ENCODE data around the gene SIM2.

SIM2 gene

GRCh38 chr21:36710729-36711048, 11.8 kb downstream of the SIM2 start:
- Histone ChIP-seq H3K79me2 (ENCODE audit: low read length) (no peaks in the 10 kb centered on the region), H3K9me3 (ENCODE audit: insufficient read depth, low read length) (no peaks in the 10 kb centered on the region), H3K27me3 (ENCODE audit: low read depth, low read length) (peaks cover 24% of the 10 kb centered on the region), H3K4me1 (ENCODE audit: low read length) (no peaks in the 10 kb centered on the region), H4K20me1 (ENCODE audit: insufficient read depth, low read length) (no peaks in the 10 kb centered on the region), H3K9ac (ENCODE audit: low read length) (no peak overlapping the region), H3K4me2 (ENCODE audit: low read length) (no peak overlapping the region), H3K36me3 (replicated peaks; ENCODE audit: low read depth, low read length) (no peaks in the 10 kb centered on the region), H3K4me3 (ENCODE audit: low read length) (no peak overlapping the region), H2AFZ (ENCODE audit: low read depth, low read length) (no peak overlapping the region), H3K27ac (ENCODE audit: low read length) (no peak overlapping the region)
- no peak for TF ChIP-seq CTCF (IDR thresholded peaks at IDR 0.05; ENCODE audit: low read depth, low read length)
- TF ChIP-seq EZH2phosphoT487 (IDR thresholded peaks at IDR 0.05; ENCODE audit: low read depth): no peak

- H4K20me1 ChIP-seq (ENCODE audit: insufficient read depth, low read length): no peaks in the 10 kb centered on the region
- H3K4me2 ChIP-seq (ENCODE audit: low read length): no peak overlapping the region
- no peaks in the 10 kb centered on the region for H3K36me3 ChIP-seq (replicated peaks; ENCODE audit: low read depth, low read length)
- H3K9ac ChIP-seq (ENCODE audit: low read length): no peak overlapping the region
- H3K9me3 ChIP-seq (ENCODE audit: insufficient read depth, low read length): no peaks in the 10 kb centered on the region
- H3K4me3 ChIP-seq (ENCODE audit: low read length): no peak overlapping the region
- H2AFZ ChIP-seq (ENCODE audit: low read depth, low read length): no peak overlapping the region
- H3K27ac ChIP-seq (ENCODE audit: low read length): no peak overlapping the region
- no peaks in the 10 kb centered on the region for H3K79me2 ChIP-seq (ENCODE audit: low read length)
- TF ChIP-seq CTCF (IDR thresholded peaks at IDR 0.05; ENCODE audit: low read depth, low read length) (no peak), EZH2phosphoT487 (IDR thresholded peaks at IDR 0.05; ENCODE audit: low read depth) (no peak)
- no peaks in the 10 kb centered on the region for H3K4me1 ChIP-seq (ENCODE audit: low read length)
- H3K27me3 ChIP-seq (ENCODE audit: low read depth, low read length): peaks cover 24% of the 10 kb centered on the region
Measured at GRCh38 chr21:36713746-36714145, 14.8 kb downstream of the SIM2 start.

- Histone ChIP-seq H3K4me1 (ENCODE audit: low read length) (no peaks in the 10 kb centered on the region), H3K4me3 (ENCODE audit: low read length) (no peak overlapping the region), H3K9ac (ENCODE audit: low read length) (no peak overlapping the region), H3K27ac (ENCODE audit: low read length) (no peak overlapping the region), H4K20me1 (ENCODE audit: insufficient read depth, low read length) (no peaks in the 10 kb centered on the region), H2AFZ (ENCODE audit: low read depth, low read length) (no peak overlapping the region), H3K36me3 (replicated peaks; ENCODE audit: low read depth, low read length) (no peaks in the 10 kb centered on the region), H3K4me2 (ENCODE audit: low read length) (no peak overlapping the region), H3K27me3 (ENCODE audit: low read depth, low read length) (peaks cover 24% of the 10 kb centered on the region), H3K9me3 (ENCODE audit: insufficient read depth, low read length) (no peaks in the 10 kb centered on the region), H3K79me2 (ENCODE audit: low read length) (no peaks in the 10 kb centered on the region)
- TF ChIP-seq CTCF (IDR thresholded peaks at IDR 0.05; ENCODE audit: low read depth, low read length) (no peak), EZH2phosphoT487 (IDR thresholded peaks at IDR 0.05; ENCODE audit: low read depth) (no peak)
Measured at GRCh38 chr21:36716387-36716786, 17.5 kb downstream of the SIM2 start.

- no peaks in the 10 kb centered on the region for H3K79me2 ChIP-seq (ENCODE audit: low read length)
- TF ChIP-seq EZH2phosphoT487 (IDR thresholded peaks at IDR 0.05; ENCODE audit: low read depth) (no peak), CTCF (IDR thresholded peaks at IDR 0.05; ENCODE audit: low read depth, low read length) (no peak)
- no peaks in the 10 kb centered on the region for H3K4me1 ChIP-seq (ENCODE audit: low read length)
- H3K9ac ChIP-seq (ENCODE audit: low read length): no peak overlapping the region
- no peaks in the 10 kb centered on the region for H3K9me3 ChIP-seq (ENCODE audit: insufficient read depth, low read length)
- no peak overlapping the region for H3K4me3 ChIP-seq (ENCODE audit: low read length)
- H3K27me3 ChIP-seq (ENCODE audit: low read depth, low read length): peaks cover 24% of the 10 kb centered on the region
- H3K36me3 ChIP-seq (replicated peaks; ENCODE audit: low read depth, low read length): no peaks in the 10 kb centered on the region
- no peak overlapping the region for H3K4me2 ChIP-seq (ENCODE audit: low read length)
- no peak overlapping the region for H3K27ac ChIP-seq (ENCODE audit: low read length)
- H2AFZ ChIP-seq (ENCODE audit: low read depth, low read length): no peak overlapping the region
- no peaks in the 10 kb centered on the region for H4K20me1 ChIP-seq (ENCODE audit: insufficient read depth, low read length)
Measured at GRCh38 chr21:36716836-36717235, 17.9 kb downstream of the SIM2 start.
